Central memory CD8-positive, alpha-beta T cell (primary cell): Measurements from ENCODE around the gene KCNMB3.
"Not testable (repeated sequence)": the region's sequence is repeated elsewhere in the genome, so short reads cannot be mapped to it uniquely, and the experiment has no call there.

Source experiments
- ATAC-seq: fragments of 150-1000 bp; cut with Tn5 transposase; replicated peaks from 2 replicates; pipeline ENCODE4 v1.10.0; 2022; ENCODE audit warnings: mild to moderate bottlenecking, moderate FRiP score, moderate number of reproducible peaks; ENCODE audit not compliant: poor library complexity, severe bottlenecking; ENCODE audit errors: extremely low read depth
- DNase-seq, 2 donors: peaks; one replicate each; pipeline ENCODE4 v3.0.0; 2021; ENCODE audit warnings: low spot score in 2 of 2
- H3K27ac Mint-ChIP-seq: one replicate; pipeline ENCODE4 v1.8.0; 2022; ENCODE audit warnings: low read depth, mild to moderate bottlenecking, moderate library complexity, mixed read lengths
- H3K27me3 Mint-ChIP-seq: one replicate; pipeline ENCODE4 v1.8.0; 2022; ENCODE audit warnings: mixed read lengths
- H3K36me3 Mint-ChIP-seq: one replicate; pipeline ENCODE4 v1.8.0; 2022; ENCODE audit warnings: mild to moderate bottlenecking, moderate library complexity, mixed read lengths; ENCODE audit not compliant: insufficient read depth
- H3K4me1 Mint-ChIP-seq: one replicate; pipeline ENCODE4 v1.8.0; 2022; ENCODE audit warnings: mixed read lengths
- H3K4me3 Mint-ChIP-seq: one replicate; pipeline ENCODE4 v1.8.0; 2022; ENCODE audit warnings: mild to moderate bottlenecking, moderate library complexity, mixed read lengths
- H3K9me3 Mint-ChIP-seq: one replicate; pipeline ENCODE4 v1.8.0; 2022; ENCODE audit warnings: mixed read lengths

Gene KCNMB3

GRCh38 chr3:179276743-179277142 lies 25.8 kb upstream of the KCNMB3 start:
- no peak for ATAC-seq
- H3K9me3 Mint-ChIP-seq: no peaks in the 10 kb centered on the region
- H3K27ac Mint-ChIP-seq: no peak overlapping the region
- peaks cover 51% of the 10 kb centered on the region for H3K27me3 Mint-ChIP-seq
- DNase-seq: no peak
- H3K4me3 Mint-ChIP-seq: no peak overlapping the region
- no peaks in the 10 kb centered on the region for H3K36me3 Mint-ChIP-seq
- no peaks in the 10 kb centered on the region for H3K4me1 Mint-ChIP-seq

- Mint-ChIP-seq H3K36me3 (no peaks in the 10 kb centered on the region), H3K27me3 (peaks cover 50% of the 10 kb centered on the region), H3K4me1 (no peaks in the 10 kb centered on the region)
Measured at GRCh38 chr3:179276001-179276400, 25.1 kb upstream of the KCNMB3 start.

DNA sequence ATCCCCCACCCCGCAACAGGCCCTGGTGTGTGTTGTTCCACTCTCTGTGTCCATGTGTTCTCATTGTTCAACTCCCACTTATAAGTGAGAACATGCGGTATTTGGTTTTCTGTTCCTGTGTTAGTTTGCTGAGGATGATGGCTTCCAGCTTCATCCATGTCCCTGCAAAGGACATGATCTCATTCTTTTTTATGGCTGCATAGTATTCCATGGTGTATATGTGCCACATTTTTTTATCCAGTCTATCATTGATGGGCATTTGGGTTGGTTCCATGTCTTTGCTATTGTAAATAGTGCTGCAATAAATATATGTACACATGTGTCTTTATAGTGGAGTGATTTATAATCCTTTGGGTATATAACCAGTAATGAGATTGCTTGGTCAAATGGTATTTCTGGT lies 23.5 kb upstream of the KCNMB3 start:
- H3K4me3 Mint-ChIP-seq, H3K36me3 Mint-ChIP-seq, H3K27ac Mint-ChIP-seq, H3K4me1 Mint-ChIP-seq, DNase-seq, H3K9me3 Mint-ChIP-seq, ATAC-seq: not testable (repeated sequence)
- H3K27me3 Mint-ChIP-seq: peaks cover 37% of the 10 kb centered on the region

More at GRCh38 chr3:179276001-179276400, 25.1 kb upstream of the KCNMB3 start:
- no peaks in the 10 kb centered on the region for H3K9me3 Mint-ChIP-seq
- H3K4me3 Mint-ChIP-seq: no peak overlapping the region
- ATAC-seq: no peak
- no peak for DNase-seq
- H3K27ac Mint-ChIP-seq: no peak overlapping the region

DNA sequence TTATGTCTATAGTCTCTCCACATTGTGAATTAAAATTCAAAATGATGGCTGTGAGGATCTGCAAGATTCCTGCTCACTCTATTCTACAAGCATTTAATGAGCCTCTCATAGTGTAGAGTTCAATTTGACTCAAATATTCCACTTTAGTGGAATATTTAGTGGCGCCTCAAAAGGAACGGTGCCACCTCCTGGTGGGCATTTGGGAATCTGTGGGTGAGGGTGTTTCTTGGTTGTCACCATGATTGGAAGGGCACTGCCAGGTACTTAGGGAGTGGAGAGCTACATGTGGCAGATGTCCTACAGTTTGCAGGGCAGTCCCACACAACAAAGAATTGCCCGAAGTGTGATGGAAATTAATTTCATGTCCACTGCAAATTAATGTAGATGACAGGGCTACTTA lies 21.5 kb upstream of the KCNMB3 start:
- Mint-ChIP-seq H3K27me3 (peaks cover 41% of the 10 kb centered on the region), H3K9me3 (no peaks in the 10 kb centered on the region), H3K4me1 (no peaks in the 10 kb centered on the region), H3K36me3 (no peaks in the 10 kb centered on the region), H3K4me3 (no peak overlapping the region), H3K27ac (no peak overlapping the region)
- no peak for ATAC-seq
- DNase-seq: no peak

GRCh38 chr3:179269152-179269707 lies 18.3 kb upstream of the KCNMB3 start:
- Mint-ChIP-seq H3K9me3 (no peaks in the 10 kb centered on the region), H3K4me1 (no peaks in the 10 kb centered on the region), H3K27me3 (peaks cover 47% of the 10 kb centered on the region)

GRCh38 chr3:179268400-179269051 lies 17.6 kb upstream of the KCNMB3 start:
- no peaks in the 10 kb centered on the region for H3K36me3 Mint-ChIP-seq
- ATAC-seq (no peak), DNase-seq (no peak)
- no peaks in the 10 kb centered on the region for H3K4me1 Mint-ChIP-seq
- H3K9me3 Mint-ChIP-seq: no peaks in the 10 kb centered on the region
- no peak overlapping the region for H3K27ac Mint-ChIP-seq
- H3K27me3 Mint-ChIP-seq: peaks cover 47% of the 10 kb centered on the region
- no peak overlapping the region for H3K4me3 Mint-ChIP-seq

More at GRCh38 chr3:179269152-179269707, 18.3 kb upstream of the KCNMB3 start:
- ATAC-seq: no peak
- no peak for DNase-seq
- Mint-ChIP-seq H3K27ac (no peak overlapping the region), H3K4me3 (no peak overlapping the region), H3K36me3 (no peaks in the 10 kb centered on the region)

GRCh38 chr3:179266701-179267211 lies 15.8 kb upstream of the KCNMB3 start:
- no peak overlapping the region for H3K27ac Mint-ChIP-seq
- ATAC-seq: no peak
- no peak for DNase-seq
- H3K9me3 Mint-ChIP-seq: no peaks in the 10 kb centered on the region
- no peaks in the 10 kb centered on the region for H3K36me3 Mint-ChIP-seq
- no peaks in the 10 kb centered on the region for H3K4me1 Mint-ChIP-seq
- no peak overlapping the region for H3K4me3 Mint-ChIP-seq
- H3K27me3 Mint-ChIP-seq: peaks cover 47% of the 10 kb centered on the region

DNA sequence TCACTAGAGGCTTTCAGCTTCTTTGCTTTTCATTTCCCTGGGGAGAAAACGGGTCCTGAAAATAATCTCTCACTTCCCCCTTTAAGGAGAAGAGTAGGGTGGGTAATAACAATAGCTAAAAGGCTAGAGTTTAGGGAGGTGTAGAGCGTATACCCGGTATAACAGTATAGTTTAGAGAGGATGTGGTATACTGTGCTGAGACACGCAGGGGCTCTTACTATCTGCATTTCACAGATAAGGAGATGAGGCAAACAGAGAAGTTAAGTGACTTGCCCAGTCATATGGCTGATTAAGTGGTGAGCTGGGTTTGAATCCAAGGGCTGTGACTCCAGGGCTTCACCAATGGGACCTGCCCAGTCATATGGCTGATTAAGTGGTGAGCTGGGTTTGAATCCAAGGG lies 15.0 kb upstream of the KCNMB3 start:
- Mint-ChIP-seq H3K27me3 (peaks cover 47% of the 10 kb centered on the region), H3K4me3 (no peak overlapping the region), H3K27ac (no peak overlapping the region), H3K36me3 (peaks cover under 1% of the 10 kb centered on the region), H3K4me1 (peaks cover 2% of the 10 kb centered on the region), H3K9me3 (no peaks in the 10 kb centered on the region)
- ATAC-seq (no peak), DNase-seq (no peak)

GRCh38 chr3:179265092-179265491 lies 14.2 kb upstream of the KCNMB3 start:
- no peak for DNase-seq
- peaks cover 2% of the 10 kb centered on the region for H3K36me3 Mint-ChIP-seq
- H3K4me3 Mint-ChIP-seq: no peak overlapping the region
- H3K27me3 Mint-ChIP-seq: peaks cover 47% of the 10 kb centered on the region
- no peaks in the 10 kb centered on the region for H3K9me3 Mint-ChIP-seq
- H3K4me1 Mint-ChIP-seq: peaks cover 7% of the 10 kb centered on the region
- ATAC-seq: no peak
- no peak overlapping the region for H3K27ac Mint-ChIP-seq

- peaks cover 6% of the 10 kb centered on the region for H3K9me3 Mint-ChIP-seq
- peaks cover 2% of the 10 kb centered on the region for H3K36me3 Mint-ChIP-seq
- no peak overlapping the region for H3K4me3 Mint-ChIP-seq
- ATAC-seq (no peak), DNase-seq (no peak)
- H3K27me3 Mint-ChIP-seq: peaks cover 44% of the 10 kb centered on the region
- peaks cover 12% of the 10 kb centered on the region for H3K4me1 Mint-ChIP-seq
- no peak overlapping the region for H3K27ac Mint-ChIP-seq
Measured at GRCh38 chr3:179264449-179264848, 13.5 kb upstream of the KCNMB3 start.

DNA sequence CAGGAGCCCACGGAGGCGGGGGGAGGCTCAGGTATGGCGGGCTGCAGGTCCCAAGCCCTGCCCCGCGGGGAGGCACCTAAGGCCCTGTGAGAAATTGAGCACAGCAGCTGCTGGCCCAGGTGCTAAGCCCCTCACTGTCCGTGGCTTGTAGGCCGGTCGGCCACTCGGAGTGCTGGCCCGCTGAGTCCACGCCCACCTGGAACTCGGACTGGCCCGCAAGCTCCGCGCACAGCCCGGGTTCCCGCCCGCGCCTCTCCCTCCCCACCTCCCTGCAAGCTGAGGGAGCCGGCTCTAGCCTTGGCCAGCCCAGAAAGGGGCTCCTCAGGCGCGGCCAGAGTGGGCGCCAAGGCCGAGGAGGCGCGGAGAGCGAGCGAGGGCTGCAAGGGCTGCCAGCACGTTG lies 12.2 kb upstream of the KCNMB3 start:
- Mint-ChIP-seq H3K4me3 (no peak overlapping the region), H3K36me3 (peaks cover 2% of the 10 kb centered on the region), H3K27ac (no peak overlapping the region), H3K9me3 (peaks cover 10% of the 10 kb centered on the region), H3K4me1 (peaks cover 16% of the 10 kb centered on the region), H3K27me3 (peaks cover 31% of the 10 kb centered on the region)
- no peak for DNase-seq
- no peak for ATAC-seq

DNA sequence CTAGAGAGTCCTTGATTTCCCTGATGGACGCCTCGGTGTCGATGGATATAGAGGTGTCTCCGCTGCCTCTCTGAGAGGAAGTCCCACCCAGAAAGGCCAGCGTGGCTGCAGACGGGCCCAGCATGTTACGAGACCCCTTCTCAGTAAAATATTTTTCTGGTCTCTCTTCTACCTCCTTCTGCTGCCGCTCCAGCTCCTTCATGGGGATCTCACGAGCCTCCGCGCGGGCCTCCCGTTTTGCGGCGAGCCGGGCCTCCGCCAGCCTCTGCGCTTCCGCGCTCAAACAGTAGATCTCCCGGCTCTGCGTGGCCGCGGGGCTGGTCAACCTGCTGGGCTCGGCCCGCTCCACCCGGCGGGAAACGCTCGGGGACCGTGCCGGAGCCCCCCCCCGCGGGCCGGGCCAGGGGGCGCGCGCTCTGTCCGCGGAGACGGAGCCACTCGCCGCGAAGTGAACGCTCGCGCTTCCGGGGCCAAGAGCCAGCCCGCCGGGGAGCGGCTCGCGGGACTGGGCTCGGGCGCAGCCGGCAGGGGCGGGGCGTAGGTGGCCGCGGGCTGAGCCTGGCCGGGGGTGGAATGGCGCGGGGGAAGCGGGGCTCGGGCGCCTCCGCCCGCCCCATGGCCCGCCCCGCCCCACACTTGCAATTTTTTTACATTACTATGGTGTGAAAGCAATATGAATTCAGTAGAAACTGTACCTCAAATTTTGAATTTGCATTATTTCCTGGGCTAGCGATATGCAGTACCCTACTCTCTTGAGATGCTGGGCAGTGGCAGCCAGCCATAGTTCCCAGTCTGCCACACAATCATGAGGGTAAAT lies 10.2 kb upstream of the KCNMB3 start:
- Mint-ChIP-seq H3K27ac (no peak overlapping the region), H3K9me3 (peaks cover 10% of the 10 kb centered on the region), H3K27me3 (peaks cover 13% of the 10 kb centered on the region), H3K4me1 (peaks cover 16% of the 10 kb centered on the region), H3K36me3 (peaks cover 2% of the 10 kb centered on the region), H3K4me3 (peak overlapping the region; percentile 63)
- DNase-seq: peak; percentile 37 to 46
- ATAC-seq: peak; percentile 86
